ENCODE results near the gene CCDC107. TPM values are rescaled to one million over a fixed set of nuclear protein-coding genes. Genes with fewer than 3 reads are reported as not detected.

CCDC107 gene
- total RNA-seq, 1 donor from 2014 or later, result 52.2 TPM

DNA sequence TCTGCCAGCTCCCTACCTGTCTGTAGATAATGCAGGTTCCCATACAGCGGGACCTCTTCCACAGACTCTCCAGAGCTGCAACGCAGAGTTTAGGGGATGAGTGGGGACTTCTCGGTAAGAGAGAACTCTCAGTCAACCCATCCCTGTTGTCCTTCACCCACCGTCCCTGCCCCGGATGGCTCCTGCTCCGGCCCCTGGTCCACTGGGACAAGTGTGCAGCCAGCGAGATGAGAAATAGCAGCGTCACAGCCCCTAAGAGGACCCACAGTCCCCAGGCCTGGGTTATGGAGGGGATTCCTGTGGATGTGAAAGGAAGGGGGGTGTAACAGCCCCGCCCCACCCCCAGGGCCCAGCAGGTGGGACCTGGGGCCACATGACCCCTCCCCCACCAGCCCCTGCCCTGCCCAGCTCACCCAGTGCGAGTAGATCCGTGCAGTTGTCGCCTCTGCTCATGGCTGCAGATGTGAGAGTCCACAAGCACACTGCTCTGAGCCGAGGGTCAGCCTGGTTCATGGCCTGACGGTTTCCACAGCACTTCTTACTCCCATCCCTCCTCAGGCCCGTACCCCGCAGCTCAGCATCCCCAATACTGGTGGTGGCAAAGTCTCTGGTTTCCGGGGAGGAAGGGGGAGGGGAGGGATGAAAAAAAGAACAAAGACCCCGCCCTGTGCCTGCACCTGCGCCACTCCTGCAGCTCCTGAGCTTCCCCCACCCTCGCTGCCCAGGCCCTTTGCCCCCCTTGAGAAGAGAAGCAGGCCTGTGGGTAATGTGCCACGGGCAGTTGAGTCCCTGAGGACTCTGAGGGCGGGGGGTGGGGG, 7.5 kb upstream of the CCDC107 start, which contains the start of gene SIT1:
SIT1 (minus strand) TSS at position 591 of the 818 bp plus-strand sequence; CDS start at position 513, 78 bp downstream.
- Mint-ChIP-seq H3K27me3 (ENCODE audit: low read depth) (no peaks in the 10 kb centered on the region), H3K4me3 (ENCODE audit: unreplicated experiment) (no peak within 1 kb of the TSS)

DNA sequence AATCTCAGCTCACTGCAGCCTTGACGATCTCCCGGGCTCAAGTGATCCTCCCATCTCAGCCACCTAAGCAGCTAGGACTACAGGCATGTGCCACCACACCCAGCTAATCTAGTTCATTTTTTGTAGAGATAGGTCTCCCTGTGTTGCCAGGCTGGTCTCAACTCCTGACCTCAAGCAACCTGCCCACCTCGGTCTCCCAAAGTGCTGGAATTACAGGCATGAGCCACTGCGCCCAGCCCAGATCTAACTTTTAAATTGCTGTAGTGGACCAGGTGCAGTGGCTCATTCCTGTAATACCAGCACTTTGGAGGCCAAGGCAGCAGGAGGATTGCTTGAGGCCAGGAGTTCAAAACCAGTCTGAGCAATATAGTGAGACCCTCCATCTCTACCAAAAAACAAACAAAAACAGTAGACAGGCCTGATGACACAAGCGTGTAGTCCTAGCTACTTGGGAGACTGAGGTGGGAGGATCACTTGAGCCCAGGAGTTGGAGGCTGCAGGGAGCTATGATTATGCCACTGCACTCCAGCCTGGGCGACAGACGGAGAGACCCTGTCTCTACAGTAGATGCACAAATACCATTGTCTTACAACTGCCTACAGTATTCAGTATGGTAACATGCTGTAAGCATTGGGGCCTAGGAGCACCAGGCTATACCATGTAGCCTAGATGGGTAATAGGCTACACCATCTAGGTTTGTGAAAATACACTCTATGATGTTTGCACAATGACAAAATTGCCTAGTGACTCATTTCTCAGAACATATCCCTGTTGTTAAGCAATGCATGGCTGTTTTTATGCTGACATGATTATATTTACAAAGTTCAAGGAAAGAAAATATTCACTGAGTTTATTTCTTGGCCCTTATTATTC, 5.9 kb upstream of the CCDC107 start:
- no peaks in the 10 kb centered on the region for H3K36me3 Mint-ChIP-seq (ENCODE audit: low read depth)
- H3K27ac Mint-ChIP-seq (ENCODE audit: unreplicated experiment), result no peak overlapping the region
- peaks cover 19% of the 10 kb centered on the region for H3K4me1 Mint-ChIP-seq (ENCODE audit: low read depth)
- TF ChIP-seq, protein P1, sequence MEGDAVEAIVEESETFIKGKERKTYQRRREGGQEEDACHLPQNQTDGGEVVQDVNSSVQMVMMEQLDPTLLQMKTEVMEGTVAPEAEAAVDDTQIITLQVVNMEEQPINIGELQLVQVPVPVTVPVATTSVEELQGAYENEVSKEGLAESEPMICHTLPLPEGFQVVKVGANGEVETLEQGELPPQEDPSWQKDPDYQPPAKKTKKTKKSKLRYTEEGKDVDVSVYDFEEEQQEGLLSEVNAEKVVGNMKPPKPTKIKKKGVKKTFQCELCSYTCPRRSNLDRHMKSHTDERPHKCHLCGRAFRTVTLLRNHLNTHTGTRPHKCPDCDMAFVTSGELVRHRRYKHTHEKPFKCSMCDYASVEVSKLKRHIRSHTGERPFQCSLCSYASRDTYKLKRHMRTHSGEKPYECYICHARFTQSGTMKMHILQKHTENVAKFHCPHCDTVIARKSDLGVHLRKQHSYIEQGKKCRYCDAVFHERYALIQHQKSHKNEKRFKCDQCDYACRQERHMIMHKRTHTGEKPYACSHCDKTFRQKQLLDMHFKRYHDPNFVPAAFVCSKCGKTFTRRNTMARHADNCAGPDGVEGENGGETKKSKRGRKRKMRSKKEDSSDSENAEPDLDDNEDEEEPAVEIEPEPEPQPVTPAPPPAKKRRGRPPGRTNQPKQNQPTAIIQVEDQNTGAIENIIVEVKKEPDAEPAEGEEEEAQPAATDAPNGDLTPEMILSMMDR (IDR thresholded peaks at IDR 0.05), result no peak
- H3K4me3 Mint-ChIP-seq (ENCODE audit: unreplicated experiment), result no peak overlapping the region
- no peaks in the 10 kb centered on the region for H3K27me3 Mint-ChIP-seq (ENCODE audit: low read depth)
- no peaks in the 10 kb centered on the region for H3K9me3 Mint-ChIP-seq (ENCODE audit: low read depth)
- DNase-seq (ENCODE audit: low spot score), result peak; percentile 9

More for the DNA sequence above, 7.5 kb upstream of the CCDC107 start, which contains the start of gene SIT1:
- no peak within 1 kb of the TSS for H3K27ac Mint-ChIP-seq (ENCODE audit: unreplicated experiment)
- peaks cover 21% of the 10 kb centered on the region for H3K4me1 Mint-ChIP-seq (ENCODE audit: low read depth)
- H3K36me3 Mint-ChIP-seq (ENCODE audit: low read depth), result no peaks in the 10 kb centered on the region
- DNase-seq (ENCODE audit: low spot score), result no peak
- TF ChIP-seq, protein P1 (IDR thresholded peaks at IDR 0.05), result no peak
- no peaks in the 10 kb centered on the region for H3K9me3 Mint-ChIP-seq (ENCODE audit: low read depth)

DNA sequence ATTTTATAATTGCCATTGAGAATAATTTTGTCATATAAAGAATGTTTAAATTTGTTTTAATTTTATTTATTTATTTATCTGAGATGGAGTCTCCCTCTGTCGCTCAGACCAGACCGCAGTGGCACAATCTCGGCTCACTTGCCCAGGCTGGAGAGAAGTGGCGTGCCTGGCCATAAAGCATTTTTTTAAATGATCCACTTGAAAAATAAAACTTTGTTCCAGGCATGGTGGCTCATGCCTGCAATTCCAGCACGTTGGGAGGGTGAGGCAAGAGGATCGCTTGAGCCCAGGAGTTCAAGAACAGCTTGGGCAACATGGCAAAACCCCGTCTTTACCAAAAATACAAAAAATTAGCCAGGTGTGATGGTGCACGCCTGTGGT, 5.3 kb upstream of the CCDC107 start:
- Mint-ChIP-seq H3K4me3 (ENCODE audit: unreplicated experiment) (no peak overlapping the region), H3K4me1 (ENCODE audit: low read depth) (peaks cover 20% of the 10 kb centered on the region), H3K27me3 (ENCODE audit: low read depth) (no peaks in the 10 kb centered on the region), H3K27ac (ENCODE audit: unreplicated experiment) (no peak overlapping the region), H3K9me3 (ENCODE audit: low read depth) (no peaks in the 10 kb centered on the region), H3K36me3 (ENCODE audit: low read depth) (no peaks in the 10 kb centered on the region)
- TF ChIP-seq, protein P1 (IDR thresholded peaks at IDR 0.05), result no peak
- DNase-seq (ENCODE audit: low spot score), result peak; percentile 4

DNA sequence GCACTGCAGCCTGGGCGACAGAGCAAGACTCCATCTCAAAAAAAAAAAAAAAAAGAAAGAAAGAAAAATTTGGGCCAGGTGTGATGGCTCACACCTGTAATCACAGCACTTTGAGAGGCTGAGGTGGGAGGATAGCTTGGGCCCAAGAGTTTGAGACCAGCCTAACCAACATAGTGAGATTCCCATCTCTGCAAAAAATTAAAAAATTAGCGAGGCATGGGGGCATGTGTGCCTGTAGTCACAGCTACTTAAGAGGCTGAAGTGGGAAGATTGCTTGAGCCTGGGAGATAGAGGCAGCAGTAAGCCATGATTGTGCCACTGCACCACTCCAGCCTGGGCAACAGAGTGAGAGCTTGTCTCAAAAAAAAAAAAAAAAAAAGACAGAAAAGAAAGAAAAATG, 4.5 kb upstream of the CCDC107 start:
- Mint-ChIP-seq H3K27me3 (ENCODE audit: low read depth) (no peaks in the 10 kb centered on the region), H3K36me3 (ENCODE audit: low read depth) (no peaks in the 10 kb centered on the region), H3K9me3 (ENCODE audit: low read depth) (no peaks in the 10 kb centered on the region), H3K4me3 (ENCODE audit: unreplicated experiment) (no peak overlapping the region), H3K27ac (ENCODE audit: unreplicated experiment) (no peak overlapping the region), H3K4me1 (ENCODE audit: low read depth) (peaks cover 18% of the 10 kb centered on the region)
- TF ChIP-seq, protein P1 (IDR thresholded peaks at IDR 0.05), result no peak
- no peak for DNase-seq (ENCODE audit: low spot score)

DNA sequence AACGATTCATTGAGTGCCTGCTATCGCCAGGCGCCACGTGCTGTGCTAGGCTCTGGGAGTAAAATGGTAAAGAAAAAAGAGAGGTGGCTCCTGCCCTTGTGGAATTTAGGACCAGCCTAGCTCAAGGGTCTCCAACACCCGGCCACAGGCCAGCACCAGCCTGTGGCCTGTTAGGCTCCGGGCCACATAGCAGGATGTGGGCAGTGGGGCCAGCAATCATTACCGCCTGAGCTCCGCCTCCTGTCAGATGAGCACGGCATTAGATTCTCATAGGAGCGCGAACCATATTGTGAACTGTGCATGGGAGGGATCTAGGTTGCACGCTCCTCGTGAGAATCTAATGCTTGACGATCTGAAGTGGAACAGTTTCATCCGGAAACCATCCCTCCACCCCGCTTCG, 1.7 kb upstream of the CCDC107 start:
- Mint-ChIP-seq H3K36me3 (ENCODE audit: low read depth) (peaks cover 8% of the 10 kb centered on the region), H3K27ac (ENCODE audit: unreplicated experiment) (peak overlapping the region; percentile 99), H3K4me1 (ENCODE audit: low read depth) (peaks cover 44% of the 10 kb centered on the region), H3K4me3 (ENCODE audit: unreplicated experiment) (no peak overlapping the region), H3K27me3 (ENCODE audit: low read depth) (no peaks in the 10 kb centered on the region), H3K9me3 (ENCODE audit: low read depth) (no peaks in the 10 kb centered on the region)
- no peak for DNase-seq (ENCODE audit: low spot score)
- TF ChIP-seq, protein P1 (IDR thresholded peaks at IDR 0.05), result no peak
